H4 (cell line): ENCODE data around the gene CHMP6. TPM values are rescaled to one million over a fixed set of nuclear protein-coding genes. Genes with fewer than 3 reads are reported as not detected.

Experiments
- DNase-seq: peaks from one replicate; pipeline ENCODE4 v3.0.0-alpha.2; 2015; ENCODE audit warnings: low spot score
- total RNA-seq: library from RNA; depleted of rRNA; stranded (reverse); fragments of >200 nt; shearing (Covaris generic); gene quantifications from 2 replicates; pipeline ENCODE4 v1.2.3, GENCODE V29; 2014; rRNA removed

The CHMP6 gene
- total RNA-seq, 1 experiment from 2014 or later, result 21.4 TPM

GRCh38 chr17:81043319-81043724 lies 51.7 kb downstream of the CHMP6 start:
- DNase-seq, result no peak

GRCh38 chr17:81043725-81044427 lies 52.2 kb downstream of the CHMP6 start:
- no peak for DNase-seq

GRCh38 chr17:81044428-81044763 lies 52.8 kb downstream of the CHMP6 start:
- no peak for DNase-seq

- peak; percentile 55 for DNase-seq
These were observed 53.3 kb downstream of the CHMP6 start for GRCh38 chr17:81044764-81045589.

GRCh38 chr17:81045590-81046095 lies 54.0 kb downstream of the CHMP6 start:
- no peak for DNase-seq

- no peak for DNase-seq
These were observed 54.6 kb downstream of the CHMP6 start for GRCh38 chr17:81046132-81046769.

- DNase-seq, result no peak
These were observed 55.2 kb downstream of the CHMP6 start for GRCh38 chr17:81046770-81047359.

- no peak for DNase-seq
These were observed 57.3 kb downstream of the CHMP6 start for GRCh38 chr17:81048827-81049371.

GRCh38 chr17:81049372-81049911 lies 57.8 kb downstream of the CHMP6 start:
- no peak for DNase-seq

Other genes starting within 250 kb of the CHMP6 start
- gene BAIAP2, start 43.3 kb downstream of the CHMP6 start, total RNA-seq, result 42.4 and 47.7 TPM in 2 replicates
- gene PVALEF, start 173.7 kb downstream of the CHMP6 start, total RNA-seq, result not detected in 2 replicates
- 0.08 and 0.33 TPM in 2 replicates for gene AATK, start 174.4 kb downstream of the CHMP6 start, total RNA-seq
- 5.3 and 11.3 TPM in 2 replicates for gene CEP131, start 231.1 kb downstream of the CHMP6 start, total RNA-seq
- gene TEPSIN, start 247.2 kb downstream of the CHMP6 start, total RNA-seq, result 3.4 and 4.0 TPM in 2 replicates
- 47.4 and 77.7 TPM in 2 replicates for gene NDUFAF8, start 247.5 kb downstream of the CHMP6 start, total RNA-seq